Hepatocyte (in vitro differentiated cells): ENCODE results near the gene ZNF8.

Experiments
- CTCF ChIP-seq: fragments of 200-600 bp; sonication (generic); IDR thresholded peaks from 2 replicates; pipeline ENCODE4 v1.5.1; 2016; ENCODE audit warnings: antibody characterized with exemption, mild to moderate bottlenecking; ENCODE audit not compliant: poor library complexity
- EZH2 ChIP-seq: fragments of 200-600 bp; sonication (generic); IDR thresholded peaks from 2 replicates; pipeline ENCODE4 v1.6.1; 2016; ENCODE audit warnings: antibody characterized with exemption, mild to moderate bottlenecking, borderline replicate concordance

- TF ChIP-seq CTCF = no peak
- TF ChIP-seq EZH2 = no peak
Measured at GRCh38 chr19:58294743-58295374, 16.1 kb downstream of the ZNF8 start.
